ENCODE results near the gene NHLRC4. TPM values are rescaled to one million over a fixed set of nuclear protein-coding genes. Genes with fewer than 3 reads are reported as not detected.
A peak's percentile ranks its signal among the peaks of the same experiment; 100 is the strongest.

NHLRC4 gene
- total and polyA plus RNA-seq, 9 of the 15 experiments (the other 6 are each of a cell fraction or from before 2014, with no cell fraction given) = 0.24 to 3.7 (median 1.3) TPM; not detected in 2

DNA sequence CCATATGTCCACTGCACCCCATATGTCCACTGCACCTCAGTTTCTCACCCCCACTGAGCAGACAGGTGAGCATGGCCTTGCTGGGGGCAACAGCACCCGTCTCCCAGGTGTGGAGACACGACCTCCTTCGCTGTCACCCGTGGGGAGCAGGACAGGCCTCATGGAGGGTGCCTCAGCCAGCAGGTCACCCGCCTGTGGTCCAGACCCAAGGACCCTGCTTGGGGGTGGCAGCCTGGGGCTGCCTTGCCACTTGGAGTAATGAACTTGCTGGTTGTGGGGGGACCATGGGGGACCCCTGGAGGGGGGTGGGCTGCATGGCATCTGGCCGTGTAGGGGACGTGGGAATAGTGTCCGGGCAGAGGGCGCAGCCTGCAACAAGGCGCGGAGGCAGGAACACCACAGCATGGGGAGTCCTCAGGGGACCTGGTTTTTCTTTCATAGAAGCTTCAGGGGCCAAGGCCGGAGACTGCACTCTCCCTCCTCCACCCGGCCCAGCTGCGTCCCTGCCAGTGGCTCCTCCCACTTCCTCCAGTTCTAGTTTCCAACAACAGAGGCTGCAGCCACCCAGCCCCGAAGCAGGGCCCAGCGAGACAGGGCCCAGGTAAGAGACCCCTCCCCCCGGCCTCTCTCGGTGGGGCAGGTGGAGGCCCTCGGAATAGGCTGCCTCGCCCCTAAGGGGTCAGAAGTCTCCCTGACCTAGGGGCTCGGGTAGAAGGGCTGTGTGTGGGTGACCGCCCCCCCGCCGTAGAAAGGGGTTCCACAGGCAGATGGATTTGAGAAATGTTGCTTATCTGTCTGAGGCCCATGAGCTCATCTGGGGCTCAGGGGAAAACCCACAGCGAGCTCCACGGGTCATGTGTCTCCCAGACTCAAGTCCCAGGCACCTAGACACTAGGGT is at the start of gene NHLRC4 (continued):
- TF ChIP-seq, protein P1, sequence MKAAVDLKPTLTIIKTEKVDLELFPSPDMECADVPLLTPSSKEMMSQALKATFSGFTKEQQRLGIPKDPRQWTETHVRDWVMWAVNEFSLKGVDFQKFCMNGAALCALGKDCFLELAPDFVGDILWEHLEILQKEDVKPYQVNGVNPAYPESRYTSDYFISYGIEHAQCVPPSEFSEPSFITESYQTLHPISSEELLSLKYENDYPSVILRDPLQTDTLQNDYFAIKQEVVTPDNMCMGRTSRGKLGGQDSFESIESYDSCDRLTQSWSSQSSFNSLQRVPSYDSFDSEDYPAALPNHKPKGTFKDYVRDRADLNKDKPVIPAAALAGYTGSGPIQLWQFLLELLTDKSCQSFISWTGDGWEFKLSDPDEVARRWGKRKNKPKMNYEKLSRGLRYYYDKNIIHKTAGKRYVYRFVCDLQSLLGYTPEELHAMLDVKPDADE (conservative IDR thresholded peaks at IDR 0.05; ENCODE audit: control insufficient read depth, low read depth, low read length) = no peak
- TF ChIP-seq CBX3 (IDR thresholded peaks at IDR 0.05; ENCODE audit: borderline replicate concordance in 1 of 2, low read length in 2 of 2) (no peak), THRAP3 (IDR thresholded peaks at IDR 0.05; ENCODE audit: borderline replicate concordance) (no peak), ZNF134 (CRISPR knock-in tag; conservative IDR thresholded peaks at IDR 0.05) (no peak), CBFA2T3 (IDR thresholded peaks at IDR 0.05) (peak; percentile 77), POLR2AphosphoS5 (IDR thresholded peaks at IDR 0.05; ENCODE audit: control insufficient read depth, insufficient read depth, low read depth, low read length) (no peak), ZNF408 (CRISPR knock-in tag; IDR thresholded peaks at IDR 0.05; ENCODE audit: low read depth) (no peak), ZNF124 (CRISPR knock-in tag; IDR thresholded peaks at IDR 0.05) (no peak), RBM17 (IDR thresholded peaks at IDR 0.05; ENCODE audit: borderline replicate concordance, low read depth, low read length) (no peak), RUNX1 (IDR thresholded peaks at IDR 0.05; ENCODE audit: low read depth) (no peak), POLR2G (IDR thresholded peaks at IDR 0.05; ENCODE audit: low read depth, low read length) (peak; percentile 78), ZNF212 (CRISPR knock-in tag; IDR thresholded peaks at IDR 0.05) (no peak), WHSC1 (IDR thresholded peaks at IDR 0.05; ENCODE audit: low read length) (no peak), PML (IDR thresholded peaks at IDR 0.05; ENCODE audit: low read length) (no peak), CBFB (CRISPR knock-in tag; IDR thresholded peaks at IDR 0.05) (no peak), ASH1L (IDR thresholded peaks at IDR 0.05; ENCODE audit: borderline replicate concordance, low read depth, partially characterized antibody) (no peak)
- TF ChIP-seq, protein P2, sequence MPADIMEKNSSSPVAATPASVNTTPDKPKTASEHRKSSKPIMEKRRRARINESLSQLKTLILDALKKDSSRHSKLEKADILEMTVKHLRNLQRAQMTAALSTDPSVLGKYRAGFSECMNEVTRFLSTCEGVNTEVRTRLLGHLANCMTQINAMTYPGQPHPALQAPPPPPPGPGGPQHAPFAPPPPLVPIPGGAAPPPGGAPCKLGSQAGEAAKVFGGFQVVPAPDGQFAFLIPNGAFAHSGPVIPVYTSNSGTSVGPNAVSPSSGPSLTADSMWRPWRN (IDR thresholded peaks at IDR 0.05; ENCODE audit: low read depth) = no peak
- TF ChIP-seq, protein P3, sequence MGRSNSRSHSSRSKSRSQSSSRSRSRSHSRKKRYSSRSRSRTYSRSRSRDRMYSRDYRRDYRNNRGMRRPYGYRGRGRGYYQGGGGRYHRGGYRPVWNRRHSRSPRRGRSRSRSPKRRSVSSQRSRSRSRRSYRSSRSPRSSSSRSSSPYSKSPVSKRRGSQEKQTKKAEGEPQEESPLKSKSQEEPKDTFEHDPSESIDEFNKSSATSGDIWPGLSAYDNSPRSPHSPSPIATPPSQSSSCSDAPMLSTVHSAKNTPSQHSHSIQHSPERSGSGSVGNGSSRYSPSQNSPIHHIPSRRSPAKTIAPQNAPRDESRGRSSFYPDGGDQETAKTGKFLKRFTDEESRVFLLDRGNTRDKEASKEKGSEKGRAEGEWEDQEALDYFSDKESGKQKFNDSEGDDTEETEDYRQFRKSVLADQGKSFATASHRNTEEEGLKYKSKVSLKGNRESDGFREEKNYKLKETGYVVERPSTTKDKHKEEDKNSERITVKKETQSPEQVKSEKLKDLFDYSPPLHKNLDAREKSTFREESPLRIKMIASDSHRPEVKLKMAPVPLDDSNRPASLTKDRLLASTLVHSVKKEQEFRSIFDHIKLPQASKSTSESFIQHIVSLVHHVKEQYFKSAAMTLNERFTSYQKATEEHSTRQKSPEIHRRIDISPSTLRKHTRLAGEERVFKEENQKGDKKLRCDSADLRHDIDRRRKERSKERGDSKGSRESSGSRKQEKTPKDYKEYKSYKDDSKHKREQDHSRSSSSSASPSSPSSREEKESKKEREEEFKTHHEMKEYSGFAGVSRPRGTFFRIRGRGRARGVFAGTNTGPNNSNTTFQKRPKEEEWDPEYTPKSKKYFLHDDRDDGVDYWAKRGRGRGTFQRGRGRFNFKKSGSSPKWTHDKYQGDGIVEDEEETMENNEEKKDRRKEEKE (IDR thresholded peaks at IDR 0.05; ENCODE audit: borderline replicate concordance in 1 of 2, control insufficient read depth in 1 of 2, low read depth in 2 of 2, low read length in 1 of 2) = no peak
- TF ChIP-seq, protein P4, sequence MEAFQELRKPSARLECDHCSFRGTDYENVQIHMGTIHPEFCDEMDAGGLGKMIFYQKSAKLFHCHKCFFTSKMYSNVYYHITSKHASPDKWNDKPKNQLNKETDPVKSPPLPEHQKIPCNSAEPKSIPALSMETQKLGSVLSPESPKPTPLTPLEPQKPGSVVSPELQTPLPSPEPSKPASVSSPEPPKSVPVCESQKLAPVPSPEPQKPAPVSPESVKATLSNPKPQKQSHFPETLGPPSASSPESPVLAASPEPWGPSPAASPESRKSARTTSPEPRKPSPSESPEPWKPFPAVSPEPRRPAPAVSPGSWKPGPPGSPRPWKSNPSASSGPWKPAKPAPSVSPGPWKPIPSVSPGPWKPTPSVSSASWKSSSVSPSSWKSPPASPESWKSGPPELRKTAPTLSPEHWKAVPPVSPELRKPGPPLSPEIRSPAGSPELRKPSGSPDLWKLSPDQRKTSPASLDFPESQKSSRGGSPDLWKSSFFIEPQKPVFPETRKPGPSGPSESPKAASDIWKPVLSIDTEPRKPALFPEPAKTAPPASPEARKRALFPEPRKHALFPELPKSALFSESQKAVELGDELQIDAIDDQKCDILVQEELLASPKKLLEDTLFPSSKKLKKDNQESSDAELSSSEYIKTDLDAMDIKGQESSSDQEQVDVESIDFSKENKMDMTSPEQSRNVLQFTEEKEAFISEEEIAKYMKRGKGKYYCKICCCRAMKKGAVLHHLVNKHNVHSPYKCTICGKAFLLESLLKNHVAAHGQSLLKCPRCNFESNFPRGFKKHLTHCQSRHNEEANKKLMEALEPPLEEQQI (IDR thresholded peaks at IDR 0.05) = no peak
- TF ChIP-seq, protein P5, sequence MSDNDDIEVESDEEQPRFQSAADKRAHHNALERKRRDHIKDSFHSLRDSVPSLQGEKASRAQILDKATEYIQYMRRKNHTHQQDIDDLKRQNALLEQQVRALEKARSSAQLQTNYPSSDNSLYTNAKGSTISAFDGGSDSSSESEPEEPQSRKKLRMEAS (CRISPR knock-in tag; IDR thresholded peaks at IDR 0.05) = peak; percentile 41
